Liver (tissue), 9 donors: ENCODE data around the gene EMX2. TPM values are rescaled to one million over a fixed set of nuclear protein-coding genes. Genes with fewer than 3 reads are reported as not detected.

Source experiments
- DNase-seq: peaks from one replicate; pipeline ENCODE4 v3.0.0-alpha.2; 2017; ENCODE audit warnings: low spot score
- H3K27ac ChIP-seq, 2 donors: one replicate each; pipeline ENCODE4 v1.7.0; 2013; ENCODE audit warnings: inconsistent platforms in 2 of 2, low read length in 2 of 2, control low read depth in 1 of 2, low read depth in 1 of 2, mild to moderate bottlenecking in 1 of 2
- H3K27me3 ChIP-seq, 4 donors: one replicate each; pipeline versions ENCODE4 v1.6.1 to v1.7.0; 2013; ENCODE audit warnings: low read length in 3 of 4, inconsistent platforms in 1 of 4, mild to moderate bottlenecking in 1 of 4, moderate library complexity in 1 of 4; ENCODE audit not compliant: control insufficient read depth in 4 of 4, insufficient read depth in 4 of 4
- H3K36me3 ChIP-seq, 4 donors: one replicate each; pipeline versions ENCODE4 v1.6.1 to v1.7.0; 2013; ENCODE audit warnings: low read length in 3 of 4, mild to moderate bottlenecking in 3 of 4, low read depth in 1 of 4, moderate library complexity in 1 of 4; ENCODE audit not compliant: control insufficient read depth in 4 of 4, insufficient read depth in 3 of 4
- H3K4me1 ChIP-seq, 4 donors: one replicate each; pipeline versions ENCODE4 v1.6.1 to v1.7.0; 2013; ENCODE audit warnings: low read length in 3 of 4, mild to moderate bottlenecking in 3 of 4, moderate library complexity in 1 of 4; ENCODE audit not compliant: control insufficient read depth in 4 of 4, insufficient read depth in 4 of 4
- H3K4me3 ChIP-seq, 3 donors: one replicate each; pipeline versions ENCODE4 v1.6.1 to v1.7.0; 2013; ENCODE audit warnings: low read length in 3 of 3, control low read depth in 1 of 3, low read depth in 1 of 3, mild to moderate bottlenecking in 1 of 3
- H3K9ac ChIP-seq, 2 donors: one replicate each; pipeline ENCODE4 v1.7.0; 2013; ENCODE audit warnings: low read length in 2 of 2, mild to moderate bottlenecking in 2 of 2, moderate library complexity in 2 of 2, control low read depth in 1 of 2, low read depth in 1 of 2
- H3K9me3 ChIP-seq, 4 donors: one replicate each; pipeline versions ENCODE4 v1.6.1 to v1.7.0; 2013; ENCODE audit warnings: low read length in 3 of 4; ENCODE audit not compliant: control insufficient read depth in 4 of 4
- CTCF ChIP-seq: fragments of 150-350 bp; IDR thresholded peaks from 2 replicates; pipeline ENCODE4 v1.5.1; 2017; ENCODE audit warnings: improper control_type of control experiment, low read depth, low read length; ENCODE audit not compliant: missing input control
- EGR1 ChIP-seq, 2 donors: IDR thresholded peaks; 2 replicates each; pipeline ENCODE4 v1.6.1; 2016 to 2018; ENCODE audit warnings: antibody characterized with exemption in 2 of 2, low read depth in 2 of 2
- FOXA2 ChIP-seq: IDR thresholded peaks from 2 replicates; pipeline ENCODE4 v1.6.1; 2016; ENCODE audit warnings: antibody characterized with exemption
- GABPA ChIP-seq, 2 donors: IDR thresholded peaks in 1 of 2; conservative IDR thresholded peaks in 1 of 2; 2 replicates each; pipeline ENCODE4 v1.6.1; 2016; ENCODE audit warnings: antibody characterized with exemption in 2 of 2, mild to moderate bottlenecking in 1 of 2, moderate library complexity in 1 of 2
- HNF4G ChIP-seq: IDR thresholded peaks from 2 replicates; pipeline ENCODE4 v1.6.1; 2016; ENCODE audit warnings: antibody characterized with exemption
- JUND ChIP-seq, 2 donors: IDR thresholded peaks; 2 replicates each; pipeline ENCODE4 v1.6.1; 2016; ENCODE audit warnings: antibody characterized with exemption in 2 of 2
- MAX ChIP-seq: IDR thresholded peaks from 2 replicates; pipeline ENCODE4 v1.6.1; 2016; ENCODE audit warnings: antibody characterized with exemption
- RAD21 ChIP-seq, 2 donors: IDR thresholded peaks; 2 replicates each; pipeline ENCODE4 v1.6.1; 2016; ENCODE audit warnings: antibody characterized with exemption in 2 of 2, mild to moderate bottlenecking in 2 of 2
- REST ChIP-seq: IDR thresholded peaks from 2 replicates; pipeline ENCODE4 v1.6.1; 2016; ENCODE audit warnings: antibody characterized with exemption, mild to moderate bottlenecking
- RXRA ChIP-seq, 2 donors: IDR thresholded peaks; 2 replicates each; pipeline ENCODE4 v1.6.1; 2017 to 2018; ENCODE audit warnings: antibody characterized with exemption in 2 of 2, mild to moderate bottlenecking in 1 of 2
- SP1 ChIP-seq: IDR thresholded peaks from 2 replicates; pipeline ENCODE4 v1.6.1; 2018; ENCODE audit warnings: antibody characterized with exemption, mild to moderate bottlenecking
- TAF1 ChIP-seq: conservative IDR thresholded peaks from 2 replicates; pipeline ENCODE4 v1.6.1; 2016; ENCODE audit warnings: antibody characterized with exemption, mild to moderate bottlenecking
- YY1 ChIP-seq: IDR thresholded peaks from 2 replicates; pipeline ENCODE4 v1.6.1; 2016; ENCODE audit warnings: antibody characterized with exemption, mild to moderate bottlenecking
- WGBS: extraction: QIAGEN DNeasy Blood & Tissue Kit; methylation state at CpG from one replicate; pipeline ENCODE4 v1.1.7; 2013; 5-methylcytosine and 5-hydroxymethylcytosine counted together
- polyA plus RNA-seq, 2 donors: library from polyadenylated mRNA; stranded (reverse) in 1 of 2; unstranded in 1 of 2; fragments of 200-250 nt in 1 of 2; fragments of >200 nt in 1 of 2; fragmentation: Nextera tagmentation in 1 of 2; extraction: Ambion mirVana in 1 of 2; gene quantifications; one replicate each; pipeline versions ENCODE4 v1.2.1 to v1.2.3, GENCODE V29; 2013 to 2015
- total RNA-seq, 2 donors: library from RNA; depleted of rRNA; stranded (reverse); fragments of >200 nt; gene quantifications; one replicate each; pipeline ENCODE4 v1.2.3, GENCODE V29; 2014
- donor health status: healthy.
- donor health status: healthy.
- donor health status: healthy.
- donor health status: healthy.
- donor health status: healthy.

EMX2 gene
- total and polyA plus RNA-seq, 4 donors = not detected

GRCh38 chr10:117553815-117554172 lies 11.2 kb downstream of the EMX2 start:
- DNase-seq = no peak
- Histone ChIP-seq H3K27ac (no peak overlapping the region), H3K36me3 (no peaks in the 10 kb centered on the region), H3K4me1 (peaks cover 0 to 4% (median 2%) of the 10 kb centered on the region in 4 donors), H3K4me3 (no peak overlapping the region), H3K9me3 (no peaks in the 10 kb centered on the region), H3K27me3 (peaks cover 6 to 26% (median 20%) of the 10 kb centered on the region in 4 donors), H3K9ac (no peak overlapping the region)
- TF ChIP-seq CTCF = no peak
- 4% methylated on average over 19 of the region's 19 CpGs for whole genome bisulfite sequencing

GRCh38 chr10:117554241-117554814 lies 11.8 kb downstream of the EMX2 start:
- no peaks in the 10 kb centered on the region for H3K9me3 ChIP-seq
- no peak for DNase-seq
- peaks cover 6 to 26% (median 20%) of the 10 kb centered on the region in 4 donors for H3K27me3 ChIP-seq
- no peaks in the 10 kb centered on the region for H3K36me3 ChIP-seq
- 24% methylated on average over 14 of the region's 14 CpGs for WGBS
- no peak overlapping the region for H3K27ac ChIP-seq
- H3K4me1 ChIP-seq = peaks cover 0 to 4% (median 2%) of the 10 kb centered on the region in 4 donors
- H3K4me3 ChIP-seq = no peak overlapping the region
- TF ChIP-seq FOXA2 (no peak), MAX (no peak), RXRA (IDR thresholded peaks at IDR 0.05) (no peak), JUND (IDR thresholded peaks at IDR 0.05) (no peak), CTCF (no peak), EGR1 (IDR thresholded peaks at IDR 0.05; ENCODE audit: low read depth in 2 of 2) (no peak), HNF4G (no peak), GABPA (IDR thresholded peaks at IDR 0.05 in 1 of 2, conservative IDR thresholded peaks at IDR 0.05 in 1 of 2) (no peak), RAD21 (IDR thresholded peaks at IDR 0.05) (no peak), SP1 (no peak), YY1 (no peak), REST (no peak), TAF1 (no peak)
- no peak overlapping the region for H3K9ac ChIP-seq
